Fibroblast of villous mesenchyme (primary cell): ENCODE results near the gene ING2. TPM values are rescaled to one million over a fixed set of nuclear protein-coding genes. Genes with fewer than 3 reads are reported as not detected.

Experiments
- DNase-seq: peaks from one replicate; pipeline ENCODE4 v3.0.0-alpha.2; 2010; ENCODE audit warnings: low read depth
- H3K4me3 ChIP-seq: 2 replicates; pipeline ENCODE4 v1.5.1; 2011; ENCODE audit warnings: low read depth, mild to moderate bottlenecking, low read length
- CTCF ChIP-seq: IDR thresholded peaks from 2 replicates; pipeline ENCODE4 v1.5.1; 2012; ENCODE audit warnings: low read depth, mild to moderate bottlenecking, low read length; ENCODE audit not compliant: insufficient read depth
- total RNA-seq: library from RNA; depleted of rRNA; stranded (reverse); fragments of >200 nt; gene quantifications from 2 replicates; pipeline ENCODE4 v1.2.3, GENCODE V29; 2012

Gene ING2
- total RNA-seq, 1 donor, result 8.6 TPM

DNA sequence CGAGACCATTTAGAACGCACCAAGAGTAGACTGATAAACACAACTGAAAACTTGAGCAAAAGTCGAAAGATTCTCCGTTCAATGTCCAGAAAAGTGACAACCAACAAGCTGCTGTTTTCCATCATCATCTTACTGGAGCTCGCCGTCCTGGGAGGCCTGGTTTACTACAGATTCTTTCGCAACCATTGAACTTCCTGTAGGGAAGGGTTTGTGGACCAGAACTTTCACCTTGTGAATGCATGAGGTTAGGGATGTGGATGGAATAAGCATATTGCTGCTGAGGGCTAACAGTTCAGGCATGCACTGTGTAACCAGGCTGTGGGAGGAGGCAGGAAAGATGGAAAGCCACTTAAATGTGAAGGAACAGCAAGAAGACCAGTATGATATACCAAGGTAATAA is 20.9 kb upstream of the ING2 start:
- no peak for DNase-seq
- TF ChIP-seq CTCF, result no peak
- H3K4me3 ChIP-seq, result no peak overlapping the region

DNA sequence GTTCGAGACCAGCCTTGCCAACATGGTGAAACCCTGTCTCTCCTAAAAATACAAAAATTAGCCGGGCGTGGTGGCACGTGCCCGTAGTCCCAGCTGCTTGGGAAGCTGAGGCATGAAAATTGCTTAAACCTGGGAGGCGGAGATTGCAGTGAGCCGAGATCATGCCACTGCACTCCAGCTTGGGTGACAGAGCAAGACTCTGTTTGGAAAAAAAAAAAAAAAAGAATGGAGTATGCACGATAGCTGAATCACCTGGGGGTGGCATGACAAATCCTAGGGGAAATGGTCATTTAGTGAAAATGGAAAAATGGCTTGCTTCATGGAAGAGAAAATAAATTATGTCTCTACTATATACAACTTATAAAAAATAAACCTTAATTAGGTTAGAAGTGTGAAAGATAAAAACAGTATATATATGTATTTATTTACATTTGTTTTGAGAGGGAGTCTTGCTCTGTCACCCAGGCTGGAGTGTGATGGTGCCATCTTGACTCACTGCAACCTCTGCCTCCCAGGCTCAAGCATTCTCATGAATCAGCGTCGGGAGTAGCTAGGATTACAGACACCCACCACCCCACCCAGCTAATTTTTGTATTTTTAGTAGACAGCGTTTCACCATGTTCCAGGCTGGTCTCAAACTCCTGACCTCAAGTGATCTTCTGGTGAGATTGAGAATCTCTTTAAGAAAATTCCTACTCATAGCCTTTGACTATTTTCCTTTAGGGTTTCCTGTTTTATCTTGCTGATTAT is 19.3 kb upstream of the ING2 start:
- no peak for TF ChIP-seq CTCF
- H3K4me3 ChIP-seq, result no peak overlapping the region
- DNase-seq, result no peak

DNA sequence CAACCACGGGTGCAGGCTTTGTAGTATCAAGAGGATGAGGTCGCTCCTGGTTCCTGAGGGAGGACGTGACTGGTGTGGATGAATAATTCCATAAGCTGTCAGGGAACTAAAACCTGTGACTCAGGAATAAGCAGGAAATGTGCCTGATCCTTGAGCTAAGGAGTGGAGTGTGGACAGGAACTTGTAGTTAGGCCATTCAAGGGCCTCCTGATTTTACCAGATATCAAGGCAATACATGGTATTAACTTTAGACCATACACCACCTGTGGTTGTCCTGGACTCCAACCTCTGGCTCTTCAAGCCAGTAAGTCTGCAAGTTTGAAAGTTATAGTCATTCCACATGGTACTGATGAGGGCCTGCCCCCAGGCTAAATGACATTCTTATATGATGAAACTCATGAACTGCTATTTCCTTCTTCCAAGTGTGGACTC is 12.1 kb upstream of the ING2 start:
- H3K4me3 ChIP-seq, result no peak overlapping the region
- DNase-seq, result peak; percentile 59
- TF ChIP-seq CTCF, result no peak

DNA sequence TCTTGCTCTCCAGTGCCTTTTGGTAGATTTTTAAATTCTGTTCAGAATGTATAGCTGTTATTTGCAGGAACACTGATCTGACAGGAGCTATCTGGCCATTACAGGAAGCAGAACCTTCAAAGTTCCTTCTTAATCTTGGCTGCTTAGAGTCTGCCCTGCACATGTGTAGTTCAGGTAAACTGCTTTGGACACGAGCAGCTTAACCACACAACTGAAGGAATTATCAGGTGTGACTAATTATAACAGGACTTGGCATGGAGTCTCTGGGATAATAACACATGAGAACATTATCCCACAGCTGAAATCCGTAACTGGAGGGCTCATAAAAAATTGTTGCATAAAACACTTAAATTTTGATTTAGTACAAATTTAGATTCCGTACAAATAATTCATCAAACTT is 11.6 kb upstream of the ING2 start:
- no peak for TF ChIP-seq CTCF
- no peak overlapping the region for H3K4me3 ChIP-seq
- DNase-seq, result no peak

DNA sequence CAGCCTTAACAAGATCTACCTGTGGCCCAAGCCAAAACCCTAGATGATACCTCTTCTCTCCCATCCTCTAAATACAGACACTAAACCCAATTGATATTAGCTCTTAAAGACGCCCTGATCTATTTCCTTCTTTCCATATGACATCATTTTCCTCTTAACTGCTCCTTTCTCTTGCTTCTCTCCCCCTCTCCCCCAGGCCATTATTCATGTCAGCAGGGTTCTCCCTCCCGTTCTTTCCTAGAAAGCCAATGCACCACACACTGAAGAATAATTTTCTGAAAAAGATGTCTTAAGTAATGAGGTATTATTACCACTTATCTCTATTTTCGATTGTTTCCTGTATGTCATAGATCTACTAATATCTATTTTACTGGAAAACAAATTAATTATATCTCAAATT is 9.7 kb upstream of the ING2 start:
- DNase-seq, result no peak
- H3K4me3 ChIP-seq, result no peak overlapping the region
- TF ChIP-seq CTCF, result no peak

- no peak overlapping the region for H3K4me3 ChIP-seq
- no peak for TF ChIP-seq CTCF
- no peak for DNase-seq
Measured at GRCh38 chr4:183499389-183499788, 5.5 kb upstream of the ING2 start.

GRCh38 chr4:183499801-183500200 is 5.1 kb upstream of the ING2 start:
- no peak for TF ChIP-seq CTCF
- DNase-seq, result no peak
- H3K4me3 ChIP-seq, result no peak overlapping the region
